Loucy (cell line): ENCODE data around the gene SNAPC4.

Experiments
- H2AFZ ChIP-seq: fragments of 200-600 bp; sonication (generic); 2 replicates; pipeline ENCODE4 v1.6.0; 2016; ENCODE audit warnings: antibody characterized with exemption, mild to moderate bottlenecking, low read length, moderate library complexity
- H3F3A ChIP-seq: fragments of 200-600 bp; 2 replicates; pipeline ENCODE4 v1.6.0; 2016; ENCODE audit warnings: antibody characterized with exemption, low read depth, mild to moderate bottlenecking
- H3K27me3 ChIP-seq: fragments of 200-600 bp; sonication (generic); 2 replicates; pipeline ENCODE4 v1.6.1; 2014; ENCODE audit warnings: low read length, mild to moderate bottlenecking; ENCODE audit not compliant: insufficient read depth, poor library complexity, severe bottlenecking
- H3K36me3 ChIP-seq: fragments of 200-600 bp; sonication (generic); 2 replicates; pipeline ENCODE4 v1.6.1; 2016; ENCODE audit warnings: low read length; ENCODE audit not compliant: insufficient read depth
- H3K4me1 ChIP-seq: fragments of 200-600 bp; sonication (generic); 2 replicates; pipeline ENCODE4 v1.5.1; 2014; ENCODE audit warnings: low read length, mild to moderate bottlenecking; ENCODE audit not compliant: insufficient read depth, poor library complexity, severe bottlenecking
- H3K4me2 ChIP-seq: fragments of 200-600 bp; sonication (generic); 2 replicates; pipeline ENCODE4 v1.6.0; 2014; ENCODE audit warnings: antibody characterized with exemption, low read length, low read depth, mild to moderate bottlenecking; ENCODE audit not compliant: poor library complexity, severe bottlenecking
- H3K4me3 ChIP-seq: fragments of 200-600 bp; sonication (generic); 2 replicates; pipeline ENCODE4 v1.5.1; 2014; ENCODE audit warnings: low read length, mild to moderate bottlenecking, mixed read lengths; ENCODE audit not compliant: poor library complexity, severe bottlenecking
- H3K79me2 ChIP-seq: fragments of 200-600 bp; sonication (generic); 2 replicates; pipeline ENCODE4 v1.6.1; 2014; ENCODE audit warnings: low read length; ENCODE audit not compliant: insufficient read depth
- H3K9ac ChIP-seq: fragments of 200-600 bp; sonication (generic); 2 replicates; pipeline ENCODE4 v1.6.0; 2014; ENCODE audit warnings: mild to moderate bottlenecking, low read depth, low read length, moderate library complexity; ENCODE audit not compliant: poor library complexity, severe bottlenecking
- H3K9me2 ChIP-seq: fragments of 200-600 bp; sonication (generic); replicated peaks from 2 replicates; pipeline ENCODE4 v1.6.1; 2016; ENCODE audit warnings: low read depth, low read length, mixed read lengths
- H3K9me3 ChIP-seq: fragments of 200-600 bp; sonication (generic); 2 replicates; pipeline ENCODE4 v1.6.1; 2014; ENCODE audit warnings: mild to moderate bottlenecking, antibody characterized with exemption, low read length, low read depth; ENCODE audit not compliant: insufficient read depth
- H4K20me1 ChIP-seq: fragments of 200-600 bp; sonication (generic); 2 replicates; pipeline ENCODE4 v1.6.0; 2014; ENCODE audit warnings: antibody characterized with exemption, low read length, mild to moderate bottlenecking; ENCODE audit not compliant: insufficient read depth, poor library complexity, severe bottlenecking
- CTCF ChIP-seq: fragments of 200-600 bp; sonication (generic); conservative IDR thresholded peaks from 2 replicates; pipeline ENCODE4 v1.5.1; 2014; ENCODE audit warnings: mild to moderate bottlenecking, antibody characterized with exemption, low read length
- EZH2phosphoT487 ChIP-seq: fragments of 200-600 bp; IDR thresholded peaks from 2 replicates; pipeline ENCODE4 v1.6.1; 2018; ENCODE audit warnings: antibody characterized with exemption, mild to moderate bottlenecking, moderate library complexity, borderline replicate concordance

Gene SNAPC4

DNA sequence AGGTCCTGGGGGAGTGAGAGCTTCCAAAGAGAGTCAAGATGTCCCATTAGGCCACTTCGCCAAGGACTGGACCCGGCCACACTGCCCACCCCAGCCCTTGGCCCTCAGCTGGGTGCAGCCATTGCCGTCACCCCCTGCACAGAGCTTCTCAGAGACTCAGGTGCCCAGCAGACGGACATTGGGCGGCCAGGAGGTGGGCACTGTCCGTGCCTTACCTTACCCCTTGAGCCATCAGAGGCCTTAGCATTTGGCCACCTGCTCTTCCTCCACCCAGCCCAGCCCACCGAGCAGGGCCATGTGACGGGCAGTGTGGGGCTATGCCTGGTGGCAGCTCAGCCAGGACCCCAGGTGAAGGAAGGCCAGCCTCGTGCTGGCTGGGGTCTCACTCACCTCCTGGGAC lies 33.1 kb downstream of the SNAPC4 start:
- H3K4me2 ChIP-seq, result no peak overlapping the region
- no peaks in the 10 kb centered on the region for H3K79me2 ChIP-seq
- no peak overlapping the region for H3K4me3 ChIP-seq
- H3K4me1 ChIP-seq, result peaks cover 6% of the 10 kb centered on the region
- peaks cover 7% of the 10 kb centered on the region for H4K20me1 ChIP-seq
- no peaks in the 10 kb centered on the region for H3K9me3 ChIP-seq
- no peaks in the 10 kb centered on the region for H3K27me3 ChIP-seq
- no peak overlapping the region for H2AFZ ChIP-seq
- H3K9ac ChIP-seq, result no peak overlapping the region
- no peaks in the 10 kb centered on the region for H3K36me3 ChIP-seq
- no peaks in the 10 kb centered on the region for H3F3A ChIP-seq
- H3K9me2 ChIP-seq, result no peaks in the 10 kb centered on the region
- no peak for TF ChIP-seq EZH2phosphoT487
- no peak for TF ChIP-seq CTCF

DNA sequence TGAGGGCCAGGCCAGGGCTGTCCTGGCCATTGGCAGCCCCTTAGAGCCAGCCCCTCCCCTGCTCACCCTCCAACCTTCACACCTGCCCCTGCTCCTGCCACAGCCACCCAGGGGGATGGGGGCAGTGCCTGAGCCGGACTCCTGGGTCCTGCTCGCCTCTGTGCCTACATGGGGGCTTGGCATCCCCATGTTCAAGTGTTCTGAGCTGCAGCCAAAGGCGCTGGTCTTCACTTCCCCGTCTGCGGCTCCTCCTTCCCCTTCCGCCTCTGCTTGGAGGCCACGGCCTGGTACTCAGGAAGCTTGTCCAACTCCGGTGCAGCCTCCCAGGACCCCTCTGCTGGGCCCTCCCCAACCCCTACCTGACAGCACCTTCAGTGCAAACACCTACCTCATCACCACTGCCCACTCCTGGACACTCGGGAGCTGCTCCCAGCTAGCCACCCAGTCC lies 34.2 kb downstream of the SNAPC4 start:
- no peak overlapping the region for H3K9ac ChIP-seq
- H3K9me2 ChIP-seq, result no peaks in the 10 kb centered on the region
- no peak overlapping the region for H3K4me3 ChIP-seq
- H3K4me1 ChIP-seq, result peaks cover 6% of the 10 kb centered on the region
- H3K79me2 ChIP-seq, result no peaks in the 10 kb centered on the region
- no peak for TF ChIP-seq EZH2phosphoT487
- no peak for TF ChIP-seq CTCF
- H3K36me3 ChIP-seq, result no peaks in the 10 kb centered on the region
- no peak overlapping the region for H2AFZ ChIP-seq
- H4K20me1 ChIP-seq, result peaks cover 7% of the 10 kb centered on the region
- H3K27me3 ChIP-seq, result no peaks in the 10 kb centered on the region
- no peaks in the 10 kb centered on the region for H3K9me3 ChIP-seq
- H3K4me2 ChIP-seq, result no peak overlapping the region
- H3F3A ChIP-seq, result no peaks in the 10 kb centered on the region

GRCh38 chr9:136364942-136365774 lies 34.8 kb downstream of the SNAPC4 start:
- no peak overlapping the region for H3K4me3 ChIP-seq
- H3K79me2 ChIP-seq, result no peaks in the 10 kb centered on the region
- H3K9me2 ChIP-seq, result no peaks in the 10 kb centered on the region
- no peaks in the 10 kb centered on the region for H3F3A ChIP-seq
- H3K9ac ChIP-seq, result no peak overlapping the region
- H3K9me3 ChIP-seq, result no peaks in the 10 kb centered on the region
- H3K4me2 ChIP-seq, result no peak overlapping the region
- H3K4me1 ChIP-seq, result peaks cover 6% of the 10 kb centered on the region
- no peak overlapping the region for H2AFZ ChIP-seq
- H3K27me3 ChIP-seq, result no peaks in the 10 kb centered on the region
- TF ChIP-seq CTCF (no peak), EZH2phosphoT487 (no peak)
- H3K36me3 ChIP-seq, result no peaks in the 10 kb centered on the region
- H4K20me1 ChIP-seq, result peaks cover 7% of the 10 kb centered on the region
